ENCODE measurements around the gene MYO1D. TPM values are rescaled to one million over a fixed set of nuclear protein-coding genes. Genes with fewer than 3 reads are reported as not detected.

MYO1D gene
- total RNA-seq, 2 donors from 2014 or later: 238 to 382 TPM

- Histone ChIP-seq H3K4me1 (no peaks in the 10 kb centered on the region), H3K27ac (no peak overlapping the region), H3K9me3 (no peaks in the 10 kb centered on the region), H3K27me3 (no peaks in the 10 kb centered on the region), H3K9ac (ENCODE audit: low read depth in 2 of 2, low read length in 2 of 2) (no peak overlapping the region), H3K4me3 (no peak overlapping the region), H3K36me3 (no peaks in the 10 kb centered on the region)
- TF ChIP-seq CTCF (IDR thresholded peaks at IDR 0.05): no peak
- no peak for DNase-seq
- intact Hi-C loops (cut with DNase I): loop anchor here (5.0 to 10.0 kb wide), 2 partner anchors 81 to 149 kb away; no protein-coding TSS in a partner anchor
Observed at GRCh38 chr17:32786169-32786568, 90.8 kb downstream of the MYO1D start.

GRCh38 chr17:32784113-32784512, 92.8 kb downstream of the MYO1D start:
- no peak for TF ChIP-seq CTCF (IDR thresholded peaks at IDR 0.05)
- no peaks in the 10 kb centered on the region for H3K36me3 ChIP-seq
- no peak for DNase-seq
- H3K4me1 ChIP-seq: no peaks in the 10 kb centered on the region
- H3K9ac ChIP-seq (ENCODE audit: low read depth in 2 of 2, low read length in 2 of 2): no peak overlapping the region
- H3K27ac ChIP-seq: peak overlapping the region; percentile 64
- no peaks in the 10 kb centered on the region for H3K27me3 ChIP-seq
- no peak overlapping the region for H3K4me3 ChIP-seq
- H3K9me3 ChIP-seq: no peaks in the 10 kb centered on the region
- intact Hi-C loops (cut with DNase I): loop anchor here (10.0 kb wide), 1 partner anchor 151 kb away; no protein-coding TSS in a partner anchor

GRCh38 chr17:32783602-32784001, 93.3 kb downstream of the MYO1D start:
- no peaks in the 10 kb centered on the region for H3K4me1 ChIP-seq
- H3K27me3 ChIP-seq: no peaks in the 10 kb centered on the region
- no peak overlapping the region for H3K9ac ChIP-seq (ENCODE audit: low read depth in 2 of 2, low read length in 2 of 2)
- no peak for DNase-seq
- H3K27ac ChIP-seq: peak overlapping the region; percentile 64
- no peaks in the 10 kb centered on the region for H3K36me3 ChIP-seq
- H3K9me3 ChIP-seq: no peaks in the 10 kb centered on the region
- intact Hi-C loops (cut with DNase I): loop anchor here (10.0 kb wide), 1 partner anchor 151 kb away; no protein-coding TSS in a partner anchor
- peak; percentile 67 for TF ChIP-seq CTCF (IDR thresholded peaks at IDR 0.05)
- no peak overlapping the region for H3K4me3 ChIP-seq

- TF ChIP-seq CTCF (IDR thresholded peaks at IDR 0.05): no peak
- Histone ChIP-seq H3K4me1 (no peaks in the 10 kb centered on the region), H3K9ac (ENCODE audit: low read depth in 2 of 2, low read length in 2 of 2) (no peak overlapping the region), H3K4me3 (no peak overlapping the region), H3K27ac (no peak overlapping the region), H3K36me3 (no peaks in the 10 kb centered on the region), H3K27me3 (no peaks in the 10 kb centered on the region), H3K9me3 (no peaks in the 10 kb centered on the region)
- no peak for DNase-seq
- intact Hi-C loops (cut with DNase I): loop anchor here (2.0 to 10.0 kb wide), 2 partner anchors 96 to 154 kb away; partner anchors contain the start of gene MYO1D
Observed at GRCh38 chr17:32780721-32781120, 96.2 kb downstream of the MYO1D start.

- Histone ChIP-seq H3K36me3 (no peaks in the 10 kb centered on the region), H3K27me3 (no peaks in the 10 kb centered on the region), H3K4me1 (no peaks in the 10 kb centered on the region), H3K27ac (peak overlapping the region; percentile 53), H3K9me3 (no peaks in the 10 kb centered on the region), H3K9ac (ENCODE audit: low read depth in 2 of 2, low read length in 2 of 2) (no peak overlapping the region), H3K4me3 (no peak overlapping the region)
- intact Hi-C loops (cut with DNase I): no loop called here
- TF ChIP-seq CTCF (IDR thresholded peaks at IDR 0.05): no peak
- DNase-seq: no peak
Observed at GRCh38 chr17:32777922-32778321, 99.0 kb downstream of the MYO1D start.
